K562 (cell line): ENCODE measurements around the gene HS2ST1. TPM values are rescaled to one million over a fixed set of nuclear protein-coding genes. Genes with fewer than 3 reads are reported as not detected.

Source experiments
- ATAC-seq: fragments of 200-7000 bp; cut with Tn5 transposase; 3 replicates; pipeline ENCODE4 v1.9.1; 2020; ENCODE audit warnings: moderate library complexity
- BruUV-seq: library from RNA; stranded (reverse); fragments of 400-500 nt; replicated peaks from 2 replicates; lab custom pipeline; 2021; lab: Mats Ljungman, UMichigan
- CTCF ChIA-PET: fragments of 300-600 bp; formaldehyde crosslinking; extraction: SDS; loops from one replicate; lab custom pipeline; 2021; ENCODE audit warnings: low intra/inter-chr PET ratio; lab: Yijun Ruan, JAX
- POLR2A ChIA-PET: fragments of 300-600, 350-650 bp; sonication (Branson Sonifier 250); formaldehyde crosslinking; extraction: SDS; loops from one replicate; lab custom pipeline; 2021; ENCODE audit warnings: antibody characterized with exemption, inconsistent platforms; lab: Yijun Ruan, JAX
- DNase-seq, 4 experiments: peaks; one replicate each; pipeline versions ENCODE4 v3.0.0 to v3.0.0-alpha.2; 2011 to 2018; ENCODE audit warnings: low spot score in 3 of 4, mixed read lengths in 3 of 4; ENCODE audit errors: extremely low read depth in 1 of 4
- FAIRE-seq: peaks from 2 replicates; lab custom pipeline; 2011; peaks lifted over from hg19 to GRCh38; lab: Jason Lieb, UNC
- H2AFZ ChIP-seq: 2 replicates; pipeline ENCODE4 v1.6.0; 2011; ENCODE audit warnings: low read depth, low read length, control low read depth, inconsistent platforms
- H3K27ac ChIP-seq: fragments of 200-600 bp; 3 replicates; pipeline ENCODE4 v1.8.0; 2011; ENCODE audit warnings: low read depth, mild to moderate bottlenecking, control low read depth, inconsistent platforms, low read length, moderate library complexity, mixed read lengths; ENCODE audit errors: extremely low read depth
- H3K27me3 ChIP-seq, 2 experiments: fragments of 300-600 bp in 1 of 2; 2 replicates in 1 of 2; 3 replicates in 1 of 2; pipeline versions ENCODE4 v1.6.0 to v1.8.0; 2011; ENCODE audit warnings: inconsistent platforms in 2 of 2, low read length in 2 of 2, mild to moderate bottlenecking in 1 of 2, mixed read lengths in 1 of 2, moderate library complexity in 1 of 2; ENCODE audit not compliant: control insufficient read depth in 2 of 2, insufficient read depth in 2 of 2
- H3K36me3 ChIP-seq: fragments of 300-600 bp; 3 replicates; pipeline ENCODE4 v1.8.0; 2011; ENCODE audit warnings: mild to moderate bottlenecking, low read length, inconsistent platforms; ENCODE audit not compliant: control insufficient read depth, insufficient read depth
- H3K4me1 ChIP-seq, 2 experiments: fragments of 200-600 bp in 1 of 2; replicated peaks in 1 of 2; 2 replicates in 1 of 2; 3 replicates in 1 of 2; pipeline versions ENCODE4 v1.5.1 to v1.8.0; 2011; ENCODE audit warnings: inconsistent platforms in 2 of 2, low read length in 2 of 2, mild to moderate bottlenecking in 1 of 2, mixed read lengths in 1 of 2, moderate library complexity in 1 of 2; ENCODE audit not compliant: control insufficient read depth in 2 of 2, insufficient read depth in 2 of 2
- H3K4me2 ChIP-seq: 2 replicates; pipeline ENCODE4 v1.6.1; 2011; ENCODE audit warnings: low read length, control low read depth, inconsistent platforms, mixed read lengths; ENCODE audit not compliant: insufficient read depth
- H3K4me3 ChIP-seq: fragments of 200-600 bp; sonication (generic), shearing (Covaris generic); 2 replicates; pipeline ENCODE4 v1.5.1; 2016; ENCODE audit warnings: control low read depth, inconsistent platforms
- H3K79me2 ChIP-seq: fragments of 200-600 bp; 3 replicates; pipeline ENCODE4 v1.8.0; 2011; ENCODE audit warnings: low read length, inconsistent platforms; ENCODE audit not compliant: control insufficient read depth, insufficient read depth
- H3K9ac ChIP-seq, 2 experiments: 2 replicates each; pipeline versions ENCODE4 v1.6.0 to v1.6.1; 2011; ENCODE audit warnings: low read depth in 2 of 2, low read length in 2 of 2, control low read depth in 1 of 2, inconsistent platforms in 1 of 2, mild to moderate bottlenecking in 1 of 2, mixed read lengths in 1 of 2; ENCODE audit not compliant: insufficient read depth in 1 of 2
- H3K9me1 ChIP-seq: one replicate; pipeline ENCODE4 v1.6.0; 2011; ENCODE audit warnings: inconsistent platforms, mild to moderate bottlenecking, low read length, moderate library complexity; ENCODE audit not compliant: control insufficient read depth, insufficient read depth
- H3K9me3 ChIP-seq: replicated peaks from 2 replicates; pipeline ENCODE4 v1.5.1; 2011; ENCODE audit warnings: low read depth, low read length, inconsistent platforms; ENCODE audit not compliant: control insufficient read depth, insufficient read depth
- H4K20me1 ChIP-seq: replicated peaks from 2 replicates; pipeline ENCODE4 v1.6.1; 2011; ENCODE audit warnings: low read length, inconsistent platforms, mixed read lengths; ENCODE audit not compliant: control insufficient read depth, insufficient read depth
- CBFA2T3 ChIP-seq: fragments of 450-650 bp; IDR thresholded peaks from 2 replicates; pipeline ENCODE4 v1.6.1; 2017
- ILF3 ChIP-seq: fragments of 450-650 bp; IDR thresholded peaks from 2 replicates; pipeline ENCODE4 v1.6.1; 2018; ENCODE audit warnings: antibody characterized with exemption, mild to moderate bottlenecking, moderate library complexity, borderline replicate concordance
- MTF1 ChIP-seq: fragments of 250-450 bp; sonication (Bioruptor Pico); IDR thresholded peaks from 2 replicates; pipeline ENCODE4 v1.9.0; 2021; ENCODE audit warnings: moderate library complexity, mild to moderate bottlenecking, inconsistent platforms, borderline replicate concordance
- MXD1 ChIP-seq: fragments of 250-450 bp; sonication (Bioruptor Pico); IDR thresholded peaks from 2 replicates; pipeline ENCODE4 v1.8.0; 2021; ENCODE audit warnings: borderline replicate concordance, mild to moderate bottlenecking, moderate library complexity; ENCODE audit not compliant: poor library complexity, severe bottlenecking
- RHOXF2B ChIP-seq: fragments of 250-450 bp; sonication (Bioruptor Pico); conservative IDR thresholded peaks from 2 replicates; pipeline ENCODE4 v1.5.1; 2021
- SREBF1 ChIP-seq: fragments of 150-350 bp; IDR thresholded peaks from 2 replicates; pipeline ENCODE4 v1.6.1; 2014; ENCODE audit warnings: antibody characterized with exemption, low read depth, low read length, borderline replicate concordance
- TGIF2 ChIP-seq: sonication (generic); formaldehyde crosslinking; IDR thresholded peaks from 2 replicates; pipeline ENCODE4 v1.8.1; 2022; ENCODE audit warnings: mild to moderate bottlenecking, missing genetic modification reagents, moderate library complexity
- UBTF ChIP-seq, 2 experiments: IDR thresholded peaks; 2 replicates each; pipeline ENCODE4 v1.6.1; 2012; ENCODE audit warnings: improper control_type of control experiment in 2 of 2, low read depth in 2 of 2, low read length in 2 of 2, borderline replicate concordance in 1 of 2
- YBX1 ChIP-seq: fragments of 450-650 bp; IDR thresholded peaks from 2 replicates; pipeline ENCODE4 v1.7.1; 2016; ENCODE audit warnings: mild to moderate bottlenecking
- ZBED1 ChIP-seq: IDR thresholded peaks from 2 replicates; pipeline ENCODE4 v1.6.1; 2014
- in situ Hi-C: fragments of 300-500 bp; cut with MboI; formaldehyde crosslinking; loops from 4 replicates; pipeline ENCODE4 v1.15.0; 2018; ENCODE audit warnings: inconsistent platforms, mixed read lengths
- intact Hi-C: fragments of 100-400 bp; cut with micrococcal nuclease; formaldehyde crosslinking; loops from 2 replicates; pipeline ENCODE4 v1.14.2; 2022
- polyA plus RNA-seq, 8 experiments: library from polyadenylated mRNA; depleted of rRNA in 4 of 8; stranded (reverse) in 5 of 8; unstranded in 3 of 8; fragments of >200 nt; fragmentation: Nextera tagmentation in 2 of 8; fragmentation: Illumina TruSeq in 1 of 8; extraction: Ambion mirVana in 2 of 8; extraction: Trizol in 1 of 8; gene quantifications; 2 replicates each; pipeline versions ENCODE4 v1.2.1 to v1.2.3, GENCODE V29; 2011 to 2014; ENCODE audit warnings: inconsistent platforms in 1 of 8, missing spikeins in 1 of 8
- total RNA-seq, 7 experiments: library from RNA; depleted of rRNA in 6 of 7; stranded (reverse); fragments of >200 nt in 6 of 7; fragmentation: Illumina TruSeq in 2 of 7; extraction: Trizol in 2 of 7; gene quantifications; 2 replicates each; pipeline versions ENCODE4 v1.2.1 to v1.2.3, GENCODE V29; 2011 to 2021; ENCODE audit warnings: low replicate concordance in 1 of 7
- TF ChIP-seq, protein P1 (sequence below): sonication (generic); formaldehyde crosslinking; IDR thresholded peaks from 2 replicates; pipeline ENCODE4 v1.8.0; 2022; ENCODE audit warnings: mild to moderate bottlenecking, low read depth, missing genetic modification reagents

HS2ST1 gene
- total and polyA plus RNA-seq, 9 of the 15 experiments (the other 6 are each of a cell fraction or from before 2014, with no cell fraction given) = 7.7 to 43.3 (median 25.8) TPM

GRCh38 chr1:87072411-87072810 lies 158.0 kb downstream of the HS2ST1 start:
- Histone ChIP-seq H2AFZ (no peak overlapping the region), H3K4me2 (no peak overlapping the region), H3K9ac (no peak overlapping the region), H3K4me1 (no peaks in the 10 kb centered on the region)
- FAIRE-seq = no peak
- TF ChIP-seq MXD1 (CRISPR knock-in tag) (no peak), CBFA2T3 (no peak), MTF1 (CRISPR knock-in tag) (no peak), UBTF (IDR thresholded peaks at IDR 0.05; ENCODE audit: borderline replicate concordance in 1 of 2, low read depth in 2 of 2, low read length in 2 of 2) (no peak), YBX1 (no peak), TGIF2 (CRISPR knock-in tag) (no peak), ZBED1 (no peak), SREBF1 (no peak), RHOXF2B (CRISPR knock-in tag) (no peak), ILF3 (no peak)
- TF ChIP-seq, protein P1, sequence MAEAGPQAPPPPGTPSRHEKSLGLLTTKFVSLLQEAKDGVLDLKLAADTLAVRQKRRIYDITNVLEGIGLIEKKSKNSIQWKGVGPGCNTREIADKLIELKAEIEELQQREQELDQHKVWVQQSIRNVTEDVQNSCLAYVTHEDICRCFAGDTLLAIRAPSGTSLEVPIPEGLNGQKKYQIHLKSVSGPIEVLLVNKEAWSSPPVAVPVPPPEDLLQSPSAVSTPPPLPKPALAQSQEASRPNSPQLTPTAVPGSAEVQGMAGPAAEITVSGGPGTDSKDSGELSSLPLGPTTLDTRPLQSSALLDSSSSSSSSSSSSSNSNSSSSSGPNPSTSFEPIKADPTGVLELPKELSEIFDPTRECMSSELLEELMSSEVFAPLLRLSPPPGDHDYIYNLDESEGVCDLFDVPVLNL = no peak
- TF ChIP-seq, all 486 proteins: peak for 0
- H4K20me1 ChIP-seq = no peaks in the 10 kb centered on the region
- DNase-seq = no peak
- in situ Hi-C loops = no loop called here
- ATAC-seq = no peak
- no peaks in the 10 kb centered on the region for H3K9me1 ChIP-seq
- no peaks in the 10 kb centered on the region for H3K9me3 ChIP-seq
- peaks cover 30% of the 10 kb centered on the region for H3K79me2 ChIP-seq
- ChIA-PET CTCF (no interaction called here), POLR2A (no interaction called here)
- peaks cover 28% of the 10 kb centered on the region; the same call in 2 of the 3 replicates for H3K36me3 ChIP-seq
- no TSS peak for BruUV-seq
- no peak overlapping the region for H3K27ac ChIP-seq
- no peak overlapping the region for H3K4me3 ChIP-seq
- intact Hi-C loops = no loop called here
- H3K27me3 ChIP-seq = no peaks in the 10 kb centered on the region
